Activated CD8-positive, alpha-beta memory T cell treated with anti-CD3 and anti-CD28 coated beads, Interleukin-2, amount 50 U/mL, for 1 hour (primary cell): ENCODE data around the gene TPGS1.
"Not testable (repeated sequence)": the region's sequence is repeated elsewhere in the genome, so short reads cannot be mapped to it uniquely, and the experiment has no call there.

Experiments used
- DNase-seq: peaks from one replicate; pipeline ENCODE4 v3.0.0-alpha.2; 2020; ENCODE audit errors: extremely low read depth

Gene TPGS1

DNA sequence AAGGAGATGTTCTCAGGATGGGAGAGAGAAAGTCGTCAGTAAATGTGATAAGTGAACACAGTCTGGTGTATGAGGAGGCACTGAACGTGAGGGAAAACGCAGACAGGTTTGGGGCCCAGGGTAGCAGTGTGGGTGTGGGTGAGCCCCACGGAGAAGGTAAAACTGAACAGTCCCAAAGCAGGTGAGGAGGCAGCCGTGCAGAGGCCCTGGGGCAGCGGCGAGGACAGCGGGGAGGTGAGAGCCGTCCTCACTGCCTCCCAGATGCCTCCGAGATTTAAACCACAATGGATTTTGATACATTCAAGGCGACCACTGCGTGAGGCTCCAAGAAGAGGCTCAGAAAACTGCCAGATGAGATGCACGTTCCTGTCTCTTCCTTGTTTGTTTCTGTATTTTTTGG is 31.9 kb upstream of the TPGS1 start:
- DNase-seq: no peak

DNA sequence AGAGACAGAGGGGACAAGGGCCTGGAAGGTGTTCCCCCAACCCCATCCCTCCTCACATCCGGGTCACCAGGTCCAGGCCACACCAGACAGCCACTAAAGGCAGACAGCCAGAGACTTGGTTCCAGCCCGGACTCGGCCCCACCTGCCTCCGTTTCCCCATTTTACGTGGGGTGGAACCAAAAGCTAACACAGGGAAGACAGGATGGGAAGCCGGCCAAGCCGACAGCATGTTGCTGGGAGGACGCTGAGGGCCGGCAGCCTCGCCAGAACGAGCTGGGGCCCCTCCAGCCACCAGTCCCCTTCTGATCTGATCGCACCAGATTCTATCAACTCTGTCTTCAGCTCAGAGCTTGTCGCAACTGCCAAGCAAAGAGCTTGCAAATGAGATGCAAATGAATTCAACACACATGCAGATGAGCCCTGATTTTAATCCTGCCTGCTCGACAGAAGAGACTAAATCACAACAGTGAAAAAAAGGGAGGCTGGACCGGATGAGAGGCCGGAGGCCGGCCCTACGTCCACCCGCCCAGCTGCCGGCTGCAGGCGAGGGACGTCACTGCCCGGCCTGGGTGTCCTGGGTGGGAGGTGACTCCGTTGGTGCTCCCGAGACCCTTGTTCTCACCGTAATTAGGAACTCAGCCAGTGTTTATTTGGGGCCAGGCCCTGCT is 28.9 kb upstream of the TPGS1 start:
- no peak for DNase-seq

DNA sequence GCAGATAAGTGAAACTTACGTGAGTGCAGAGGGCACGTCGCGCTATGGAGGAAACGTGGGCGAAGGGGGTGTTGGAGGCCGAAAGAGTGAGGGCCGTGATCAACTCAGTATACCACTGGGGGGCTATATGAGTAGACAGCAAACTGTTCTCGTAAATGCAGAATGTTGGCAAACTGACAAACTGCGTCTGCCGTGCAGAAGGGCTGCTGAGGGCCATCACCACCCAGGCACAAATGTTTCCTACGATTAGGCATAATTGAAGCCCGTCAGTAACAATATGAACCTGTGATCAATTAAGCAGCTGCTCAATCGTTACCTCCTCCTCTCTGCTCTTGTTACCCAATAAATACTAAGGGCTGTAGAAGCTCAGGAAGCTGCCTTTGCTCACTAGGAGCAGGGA is 28.3 kb upstream of the TPGS1 start:
- no peak for DNase-seq

DNA sequence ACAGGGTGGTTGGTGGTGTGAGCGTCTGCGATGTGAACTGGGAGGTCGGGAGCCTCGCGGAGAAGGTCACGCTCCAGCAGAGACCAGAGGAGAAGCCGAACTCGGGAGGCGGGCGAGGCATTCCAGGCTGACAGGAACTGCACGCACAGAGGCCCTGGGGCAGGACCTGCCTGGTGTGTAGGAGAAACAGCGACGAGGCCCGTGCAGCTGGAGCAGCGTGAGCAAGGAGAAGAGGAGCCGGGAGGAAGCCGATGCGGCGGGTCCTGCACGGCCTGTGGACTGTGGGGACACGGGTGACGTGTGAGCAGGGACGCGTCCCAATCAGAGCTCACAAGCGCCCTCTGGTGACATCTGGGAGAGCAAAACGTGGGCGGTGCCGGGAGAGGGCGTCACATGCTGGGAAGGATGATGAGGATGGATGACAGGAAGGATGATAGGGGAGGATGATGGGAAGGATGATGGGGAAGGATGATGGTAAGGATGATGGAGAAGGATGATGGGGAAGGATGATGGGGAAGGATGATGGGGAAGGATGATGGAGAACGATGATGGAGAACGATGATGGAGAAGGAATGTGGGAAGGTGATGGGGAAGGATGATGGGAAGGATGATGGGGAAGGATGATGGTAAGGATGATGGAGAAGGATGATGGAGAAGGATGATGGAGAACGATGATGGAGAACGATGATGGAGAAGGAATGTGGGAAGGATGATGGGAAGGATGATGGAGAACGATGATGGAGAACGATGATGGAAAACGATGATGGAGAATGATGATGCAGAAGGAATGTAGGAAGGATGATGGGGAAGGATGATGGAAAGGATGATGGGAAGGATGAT is 27.1 kb upstream of the TPGS1 start:
- DNase-seq: no peak

DNA sequence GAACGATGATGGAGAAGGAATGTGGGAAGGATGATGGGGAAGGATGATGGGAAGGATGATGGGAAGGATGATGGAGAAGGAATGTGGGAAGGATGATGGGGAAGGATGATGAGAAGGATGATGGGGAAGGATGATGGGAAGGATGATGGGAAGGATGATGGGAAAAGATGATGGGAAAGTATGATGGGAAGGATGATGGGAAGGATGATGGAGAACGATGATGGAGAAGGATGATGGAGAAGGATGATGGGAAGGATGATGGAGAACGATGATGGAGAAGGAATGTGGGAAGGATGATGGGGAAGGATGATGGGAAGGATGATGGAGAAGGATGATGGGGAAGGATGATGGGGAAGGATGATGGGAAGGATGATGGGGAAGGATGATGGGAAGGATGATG is 26.2 kb upstream of the TPGS1 start:
- DNase-seq: not testable (repeated sequence)

DNA sequence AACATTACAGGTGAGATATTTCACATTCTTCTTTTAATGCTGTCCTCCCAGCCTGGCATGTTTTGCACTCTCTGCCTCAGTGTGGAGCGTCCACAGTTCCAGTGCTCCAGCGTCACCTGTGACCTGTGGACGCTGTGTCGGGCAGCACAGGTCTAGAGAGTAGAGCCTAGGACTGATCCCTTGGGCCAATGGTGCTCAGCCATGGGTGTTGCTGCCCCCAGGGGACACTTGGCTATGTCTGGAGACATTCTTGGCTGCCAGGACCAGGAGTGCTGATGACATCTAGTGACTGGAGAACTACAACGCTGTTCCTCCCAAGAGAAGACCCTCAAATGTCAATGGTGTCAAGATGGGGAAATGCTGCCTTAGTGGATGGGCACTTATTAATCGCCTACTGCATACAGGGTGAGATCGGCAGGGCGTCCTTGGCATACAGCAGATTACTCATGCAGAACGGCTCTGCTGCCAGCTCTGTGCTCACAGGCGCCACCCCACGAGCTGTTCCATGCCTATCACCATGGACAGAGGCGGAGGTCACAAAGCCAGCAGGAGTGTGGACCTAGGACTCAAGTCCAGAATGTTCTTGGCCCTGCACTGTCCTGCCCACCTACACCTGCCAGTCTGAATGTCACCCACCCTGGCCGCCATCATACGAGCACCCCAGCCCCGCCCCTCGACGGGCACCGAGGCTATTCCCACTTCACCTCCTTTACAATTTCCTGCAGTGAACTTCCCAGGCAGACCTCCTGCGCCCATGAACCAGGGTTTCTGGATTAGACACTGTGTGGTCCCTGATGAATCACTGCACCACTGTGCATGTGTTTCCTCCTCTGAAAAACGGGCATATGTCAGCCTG is 24.9 kb upstream of the TPGS1 start:
- no peak for DNase-seq

DNA sequence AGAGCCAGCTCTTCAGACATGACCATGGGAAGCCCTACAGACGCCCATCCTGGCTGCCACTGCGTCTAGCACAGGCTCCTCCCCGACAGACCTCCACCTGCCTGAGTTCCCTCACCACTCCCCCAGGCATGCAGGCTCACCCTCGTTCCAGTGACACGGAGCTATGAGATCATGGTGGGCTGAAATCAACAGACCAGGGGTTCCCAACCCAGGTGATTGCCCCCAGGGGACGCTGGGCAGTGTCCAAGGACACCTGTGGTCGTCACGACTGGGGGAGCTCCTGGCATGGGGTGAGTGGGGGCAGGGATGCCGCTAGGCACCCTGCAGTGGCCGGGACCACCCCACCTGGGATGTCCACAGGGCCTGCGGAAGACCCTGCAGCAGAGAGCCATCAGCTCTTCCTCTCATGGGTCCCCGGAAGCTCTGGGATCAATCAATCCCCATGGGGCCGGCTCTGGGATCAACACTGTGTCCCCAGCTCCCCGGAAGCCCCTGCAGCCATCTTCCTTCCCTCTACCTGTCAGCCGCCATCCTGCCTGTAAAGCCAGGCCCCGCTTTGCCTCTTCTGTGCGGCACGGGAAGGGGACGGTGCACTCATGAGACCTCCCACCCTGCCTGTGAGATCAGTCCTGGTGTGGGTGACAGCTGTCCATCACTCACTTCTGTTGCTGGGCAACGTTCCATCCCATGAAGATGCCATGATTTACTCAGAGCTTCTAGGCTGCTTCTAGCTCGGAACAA is 23.8 kb upstream of the TPGS1 start:
- DNase-seq: no peak

DNA sequence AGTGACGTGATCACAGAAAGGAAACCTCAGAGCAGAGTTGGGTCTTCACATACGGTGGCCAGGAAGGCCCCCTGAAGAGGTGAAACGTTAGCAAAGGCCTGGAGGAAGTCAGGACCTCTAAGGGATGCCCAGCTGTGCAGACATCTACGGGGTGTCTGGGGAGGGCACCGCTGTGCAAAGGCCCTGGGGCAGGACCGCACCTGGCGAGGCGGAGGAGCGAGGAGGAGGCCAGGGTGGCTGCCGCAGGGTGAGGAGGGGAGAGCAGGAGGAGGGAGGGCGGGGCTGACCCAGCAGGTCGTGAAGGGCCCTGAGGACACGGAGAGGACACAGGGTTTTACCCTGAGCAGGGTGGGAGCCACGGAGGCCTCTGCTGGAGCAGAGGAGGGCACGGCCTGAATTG is 22.8 kb upstream of the TPGS1 start:
- DNase-seq: no peak

DNA sequence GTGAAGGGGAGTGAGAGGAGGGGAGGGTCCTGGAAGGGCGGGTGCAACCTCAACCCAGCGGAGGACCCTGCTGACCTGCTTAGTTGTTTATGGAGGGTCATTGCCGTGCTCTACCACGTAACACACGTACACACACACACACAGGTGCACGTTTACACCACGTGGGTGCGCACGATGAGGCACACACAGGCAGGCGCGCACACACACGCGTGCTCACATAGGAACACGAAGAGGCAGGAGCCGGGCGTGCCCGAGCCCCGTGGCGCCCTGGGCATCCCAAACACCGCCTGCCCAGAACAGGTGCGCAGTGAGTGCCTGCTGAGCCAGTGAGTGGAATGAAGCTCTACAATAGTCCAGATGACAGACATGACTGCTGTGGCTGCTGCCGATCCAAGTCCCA is 22.2 kb upstream of the TPGS1 start:
- DNase-seq: no peak

DNA sequence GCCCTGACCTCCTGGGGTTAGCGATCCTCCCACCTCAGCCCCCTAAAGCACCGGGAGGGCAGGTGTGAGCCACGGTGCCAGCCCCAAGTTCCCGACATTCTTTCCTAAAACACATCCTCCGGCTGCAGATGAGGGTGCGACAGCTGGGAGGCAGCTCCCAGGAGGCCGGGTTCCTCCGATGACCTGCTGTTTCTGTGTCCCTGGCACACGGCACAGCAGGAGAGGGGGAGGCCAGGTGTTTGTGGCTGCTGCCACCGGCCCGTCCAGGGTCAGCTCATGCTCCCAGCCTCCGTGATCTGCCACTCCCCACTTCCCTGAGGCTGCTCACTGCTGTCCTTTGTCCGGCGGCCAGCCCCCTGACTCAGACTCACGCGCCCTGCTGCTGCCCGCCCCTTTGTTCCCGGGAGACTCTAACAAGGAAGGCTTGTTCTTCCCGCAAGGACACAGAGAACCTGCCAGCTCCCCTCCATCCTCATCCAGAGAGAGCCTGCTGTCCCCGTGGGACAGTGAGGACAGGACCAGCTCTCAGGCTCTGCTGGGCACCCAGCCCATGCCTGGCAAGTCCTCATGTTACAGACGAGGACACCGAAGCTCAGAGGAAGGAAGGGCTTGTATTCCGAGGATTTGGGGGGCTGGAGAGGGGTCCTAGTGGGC is 21.6 kb upstream of the TPGS1 start:
- DNase-seq: no peak

DNA sequence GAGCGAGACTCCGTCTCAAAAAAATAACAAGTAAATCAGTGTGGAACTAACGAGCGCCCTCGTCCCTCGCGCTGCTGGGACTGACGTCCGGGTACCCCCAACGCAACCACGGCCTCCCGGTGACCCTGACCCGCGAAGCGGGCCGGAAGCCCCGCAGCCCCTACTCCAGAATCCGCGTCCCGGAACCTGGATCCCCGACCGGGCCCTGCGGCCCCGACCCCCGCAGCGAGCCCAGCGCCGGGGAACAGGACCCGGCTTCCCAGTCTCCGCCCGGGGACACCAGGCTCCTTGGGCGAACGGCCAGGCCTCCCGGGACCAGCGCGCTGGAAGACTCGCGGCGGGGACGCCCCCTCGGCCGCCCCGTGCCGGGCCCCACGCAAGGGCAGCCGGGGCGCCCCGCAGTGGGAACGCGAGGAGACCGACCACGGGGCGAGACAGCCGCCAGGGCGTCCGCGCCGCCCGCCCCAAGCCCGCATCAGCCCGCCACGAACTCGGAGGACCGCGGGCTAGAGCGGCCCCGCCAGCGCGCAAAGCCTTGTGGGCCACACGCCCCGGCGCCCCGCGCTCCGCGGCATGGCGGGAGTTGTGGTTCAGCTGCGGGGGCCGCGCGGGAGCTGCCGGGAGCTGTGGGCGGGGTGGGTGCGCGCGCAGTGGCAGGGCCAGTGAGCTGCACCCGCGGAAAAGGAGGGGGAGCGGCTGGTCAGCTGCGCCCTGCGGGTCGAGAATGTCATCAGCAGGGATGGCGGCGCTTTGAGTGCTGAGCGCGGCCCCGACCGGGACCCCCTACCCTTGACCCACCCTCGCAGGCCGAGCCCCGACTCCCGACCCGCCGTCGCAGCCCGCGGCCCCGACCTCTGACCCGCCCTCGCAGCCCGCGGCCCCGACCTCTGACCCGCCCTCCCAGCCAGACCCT is 18.5 kb upstream of the TPGS1 start:
- peak; percentile 70 for DNase-seq

DNA sequence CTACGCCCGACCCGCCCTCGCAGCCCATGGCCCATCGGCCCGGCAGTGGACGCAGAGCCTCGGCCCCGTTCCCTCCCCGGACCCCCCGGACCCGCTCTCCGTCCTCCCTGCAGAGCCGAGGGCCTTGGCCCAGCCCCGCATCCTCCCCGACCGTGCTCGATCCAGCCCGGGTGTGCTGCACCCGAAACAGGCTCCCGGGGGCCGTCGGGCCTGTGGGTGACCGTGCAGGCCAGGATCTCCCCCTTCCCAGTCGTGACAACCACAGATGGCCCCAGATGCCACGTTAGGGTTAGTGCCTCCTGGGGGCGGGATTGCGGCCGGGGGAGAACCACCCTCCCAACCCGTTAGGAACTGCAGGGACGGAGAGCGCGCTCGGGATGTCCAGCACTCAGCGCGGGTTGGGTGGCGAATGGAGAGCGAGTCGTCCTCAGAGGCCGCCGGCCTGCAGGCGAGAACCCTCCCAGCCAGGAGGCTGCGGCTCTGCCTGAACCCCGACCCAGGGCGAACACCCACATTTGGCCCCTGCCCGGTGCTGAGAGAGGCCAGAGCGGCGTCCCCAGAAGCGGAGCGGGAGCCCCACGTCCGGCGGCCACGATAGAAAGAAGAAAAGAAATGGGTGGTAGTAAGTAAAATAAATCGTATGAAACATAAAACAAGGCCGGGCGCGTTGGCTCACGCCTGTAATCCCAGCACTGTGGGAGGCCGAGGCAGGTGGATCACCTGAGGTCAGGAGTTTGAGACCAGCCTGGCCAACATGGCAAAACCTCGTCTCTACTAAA is 17.7 kb upstream of the TPGS1 start:
- DNase-seq: no peak

DNA sequence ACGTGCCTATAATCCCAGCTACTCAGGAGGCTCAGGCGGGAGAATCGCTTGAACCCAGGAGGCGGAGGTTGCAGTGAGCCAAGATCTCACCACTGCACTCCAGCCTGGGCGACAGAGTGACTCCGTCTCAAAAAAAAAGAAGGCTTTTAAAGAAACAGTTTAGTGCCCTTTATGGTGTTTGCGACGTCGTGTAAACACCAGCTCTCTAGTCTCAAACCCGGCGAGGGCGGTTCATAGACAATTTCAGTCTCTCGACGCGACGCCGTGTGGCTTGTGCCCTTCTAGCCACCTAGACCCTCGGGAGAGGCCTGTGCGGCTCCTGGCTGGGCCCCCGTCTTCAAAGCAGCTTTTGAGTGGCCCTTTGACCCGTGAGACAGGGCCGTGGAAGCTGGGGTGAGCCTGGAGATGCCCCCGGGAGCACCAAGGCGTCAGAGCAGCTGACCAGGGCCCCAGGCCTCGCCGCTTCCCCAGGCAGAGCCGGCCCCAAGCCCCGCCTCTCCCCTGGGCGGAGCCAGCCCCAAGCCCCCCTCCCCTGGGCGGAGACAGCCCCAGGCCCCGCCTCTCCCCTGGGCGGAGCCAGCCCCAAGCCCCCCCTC is 16.1 kb upstream of the TPGS1 start:
- no peak for DNase-seq

DNA sequence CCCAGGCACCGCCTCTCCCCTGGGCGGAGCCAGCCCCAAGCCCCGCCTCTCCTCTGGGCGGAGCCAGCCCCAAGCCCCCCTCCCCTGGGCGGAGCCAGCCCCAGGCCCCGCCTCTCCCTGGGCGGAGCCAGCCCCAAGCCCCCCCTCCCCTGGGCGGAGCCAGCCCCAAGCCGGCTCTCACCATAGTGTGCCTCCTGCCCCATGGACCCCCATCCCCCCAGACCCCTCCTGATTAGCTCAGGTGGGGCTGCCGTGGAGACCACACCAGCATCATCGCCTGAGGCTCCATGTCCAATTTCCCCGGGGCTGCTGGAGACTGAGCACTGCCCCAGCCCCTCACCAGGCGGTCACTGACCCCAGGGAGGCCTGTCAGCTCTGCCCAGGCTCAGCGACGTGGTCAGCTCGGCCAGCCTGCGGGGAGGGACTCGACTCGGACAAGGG is 15.2 kb upstream of the TPGS1 start:
- no peak for DNase-seq

DNA sequence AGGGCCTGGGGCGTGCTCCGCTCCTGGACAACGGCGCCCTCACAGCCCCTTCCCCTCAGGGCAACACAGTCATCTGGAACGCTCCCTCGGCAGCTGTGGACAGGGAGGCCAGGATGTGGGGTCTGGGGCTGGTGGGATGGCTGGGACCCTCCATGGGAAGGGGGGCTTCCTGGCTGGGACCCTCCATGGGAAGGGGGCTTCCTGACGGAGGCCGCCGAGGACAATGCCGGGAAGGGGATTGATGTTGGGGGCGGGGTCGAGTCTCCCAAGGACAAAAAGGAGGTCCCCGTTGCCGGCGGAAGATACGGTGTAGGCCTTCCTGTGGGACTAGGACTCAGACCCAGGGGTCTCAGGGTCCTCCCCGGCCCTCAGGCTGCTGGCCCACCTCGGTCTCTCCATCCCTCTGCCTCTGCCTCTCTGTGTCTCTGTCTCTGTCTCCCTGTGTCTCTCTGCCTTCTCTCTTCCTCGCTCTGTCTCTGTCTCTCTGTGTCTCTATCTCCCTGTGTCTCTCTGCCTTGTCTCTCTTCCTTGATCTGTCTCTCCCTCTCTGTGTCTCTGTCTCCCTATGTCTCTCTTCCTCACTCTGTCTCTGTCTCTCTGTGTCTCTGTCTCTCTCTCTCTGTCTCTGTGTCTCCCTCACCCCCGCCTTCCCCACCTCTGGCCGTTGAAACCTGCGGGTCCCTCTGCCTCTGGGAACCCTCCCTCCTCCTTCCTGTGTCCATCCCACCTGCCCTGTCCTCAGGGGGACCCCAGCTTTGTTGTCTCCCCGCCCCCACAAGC is 13.7 kb upstream of the TPGS1 start:
- no peak for DNase-seq

DNA sequence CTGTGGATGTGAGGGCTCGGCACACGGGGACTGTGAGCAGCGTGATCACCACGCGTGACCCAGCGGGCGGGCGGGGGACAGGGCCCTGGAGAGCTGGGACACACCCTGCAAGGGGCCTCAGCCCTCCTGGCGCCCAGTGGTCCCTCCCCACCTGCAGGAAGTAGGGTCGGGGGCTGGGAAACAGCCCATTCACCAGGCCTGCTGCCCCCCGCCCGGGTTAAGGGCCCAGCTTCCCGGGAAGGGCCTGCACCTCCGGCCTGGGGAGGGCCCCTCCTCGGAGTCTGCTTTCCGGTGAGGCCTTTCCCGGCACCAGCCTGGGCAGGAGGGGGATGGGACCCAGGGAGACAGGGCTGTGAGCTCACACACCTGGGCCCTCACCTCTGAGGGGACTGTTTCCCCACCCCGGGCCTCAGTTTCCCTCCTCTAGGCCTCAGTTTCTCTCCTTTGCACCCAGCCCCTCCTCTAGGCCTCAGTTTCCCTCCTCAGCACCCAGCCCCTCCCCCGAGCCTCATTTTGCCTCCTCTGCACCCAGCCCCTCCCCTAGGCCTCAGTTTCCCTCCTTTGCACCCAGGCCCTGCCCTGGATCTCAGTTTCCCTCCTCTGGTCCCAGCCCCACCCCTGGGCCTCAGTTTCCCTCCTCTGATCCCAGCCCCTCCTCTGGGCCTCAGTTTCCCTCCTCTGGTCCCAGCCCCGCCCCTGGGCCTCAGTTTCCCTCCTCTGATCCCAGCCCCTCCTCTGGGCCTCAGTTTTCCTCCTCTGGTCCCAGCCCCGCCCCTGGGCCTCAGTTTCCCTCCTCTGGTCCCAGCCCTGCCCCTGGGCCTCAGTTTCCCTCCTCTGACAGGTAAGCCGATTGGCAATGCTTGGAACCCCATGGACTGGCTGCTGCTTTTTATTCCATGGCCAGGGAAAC is 12.9 kb upstream of the TPGS1 start:
- DNase-seq: no peak

DNA sequence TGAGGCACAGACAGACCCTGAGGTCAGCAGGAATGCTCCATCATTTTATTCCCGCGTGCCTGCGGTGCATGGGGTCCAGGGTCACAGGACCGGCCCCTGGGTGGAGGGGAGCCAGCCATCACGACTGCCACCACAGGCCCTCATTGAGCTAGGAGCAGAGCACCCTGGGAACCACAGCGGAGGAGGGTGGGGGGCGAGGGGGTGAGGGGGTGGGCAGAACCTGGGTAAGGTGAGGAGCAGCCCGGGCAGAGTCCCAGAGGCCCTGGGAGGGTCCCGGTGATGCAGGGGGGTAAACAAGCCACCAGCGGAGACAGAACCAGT is 12.3 kb upstream of the TPGS1 start:
- DNase-seq: no peak
